HFF-Myc (cell line): ENCODE results near the gene GADD45G.

Source experiments
- DNase-seq: peaks from one replicate; pipeline ENCODE4 v3.0.0-alpha.2; 2011; ENCODE audit warnings: low read depth; ENCODE audit errors: extremely low read depth
- H3K4me3 ChIP-seq: replicated peaks from 2 replicates; pipeline ENCODE4 v1.5.1; 2011; ENCODE audit warnings: low read depth, mild to moderate bottlenecking, control low read depth, low read length
- TF ChIP-seq, protein P1 (sequence below): IDR thresholded peaks from 2 replicates; pipeline ENCODE4 v1.5.1; 2012; ENCODE audit warnings: mild to moderate bottlenecking, low read depth, low read length, control low read depth; ENCODE audit errors: missing control alignments

The GADD45G gene

GRCh38 chr9:89649039-89649691 lies 44.4 kb downstream of the GADD45G start:
- TF ChIP-seq, protein P1, sequence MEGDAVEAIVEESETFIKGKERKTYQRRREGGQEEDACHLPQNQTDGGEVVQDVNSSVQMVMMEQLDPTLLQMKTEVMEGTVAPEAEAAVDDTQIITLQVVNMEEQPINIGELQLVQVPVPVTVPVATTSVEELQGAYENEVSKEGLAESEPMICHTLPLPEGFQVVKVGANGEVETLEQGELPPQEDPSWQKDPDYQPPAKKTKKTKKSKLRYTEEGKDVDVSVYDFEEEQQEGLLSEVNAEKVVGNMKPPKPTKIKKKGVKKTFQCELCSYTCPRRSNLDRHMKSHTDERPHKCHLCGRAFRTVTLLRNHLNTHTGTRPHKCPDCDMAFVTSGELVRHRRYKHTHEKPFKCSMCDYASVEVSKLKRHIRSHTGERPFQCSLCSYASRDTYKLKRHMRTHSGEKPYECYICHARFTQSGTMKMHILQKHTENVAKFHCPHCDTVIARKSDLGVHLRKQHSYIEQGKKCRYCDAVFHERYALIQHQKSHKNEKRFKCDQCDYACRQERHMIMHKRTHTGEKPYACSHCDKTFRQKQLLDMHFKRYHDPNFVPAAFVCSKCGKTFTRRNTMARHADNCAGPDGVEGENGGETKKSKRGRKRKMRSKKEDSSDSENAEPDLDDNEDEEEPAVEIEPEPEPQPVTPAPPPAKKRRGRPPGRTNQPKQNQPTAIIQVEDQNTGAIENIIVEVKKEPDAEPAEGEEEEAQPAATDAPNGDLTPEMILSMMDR, result no peak
- DNase-seq, result no peak
- no peak overlapping the region for H3K4me3 ChIP-seq

DNA sequence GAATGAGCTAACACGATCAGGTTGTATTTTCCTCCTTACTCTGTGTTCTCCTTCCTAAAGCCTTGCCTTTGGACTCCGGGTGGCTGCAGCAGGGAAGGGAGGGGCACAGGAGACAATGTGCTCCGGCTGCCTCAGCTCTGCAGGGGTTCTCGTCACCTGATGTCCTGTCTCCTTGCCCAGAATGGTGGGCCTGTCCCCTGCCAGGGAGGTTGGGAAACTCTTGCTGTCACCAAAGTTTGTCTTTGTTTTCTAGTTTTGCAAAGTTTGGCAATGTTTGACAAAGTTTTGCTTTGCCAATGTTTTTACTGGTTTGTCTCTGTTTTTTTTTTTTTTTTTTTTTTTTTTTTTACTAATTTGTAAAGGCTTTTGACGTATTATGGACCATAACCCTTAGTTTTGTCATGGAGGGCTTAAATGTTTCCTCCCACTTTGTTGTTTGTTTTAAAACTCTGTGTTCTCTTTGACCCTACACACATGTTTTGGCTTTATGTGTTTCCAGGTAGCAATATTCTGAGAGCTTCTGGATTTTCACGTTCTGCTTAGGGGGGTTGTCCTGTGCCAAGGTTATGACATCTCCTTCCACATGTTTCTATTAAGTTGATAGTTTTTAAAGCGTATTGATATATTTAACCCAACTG lies 49.3 kb downstream of the GADD45G start:
- no peak overlapping the region for H3K4me3 ChIP-seq
- TF ChIP-seq, protein P1, result no peak
- no peak for DNase-seq

DNA sequence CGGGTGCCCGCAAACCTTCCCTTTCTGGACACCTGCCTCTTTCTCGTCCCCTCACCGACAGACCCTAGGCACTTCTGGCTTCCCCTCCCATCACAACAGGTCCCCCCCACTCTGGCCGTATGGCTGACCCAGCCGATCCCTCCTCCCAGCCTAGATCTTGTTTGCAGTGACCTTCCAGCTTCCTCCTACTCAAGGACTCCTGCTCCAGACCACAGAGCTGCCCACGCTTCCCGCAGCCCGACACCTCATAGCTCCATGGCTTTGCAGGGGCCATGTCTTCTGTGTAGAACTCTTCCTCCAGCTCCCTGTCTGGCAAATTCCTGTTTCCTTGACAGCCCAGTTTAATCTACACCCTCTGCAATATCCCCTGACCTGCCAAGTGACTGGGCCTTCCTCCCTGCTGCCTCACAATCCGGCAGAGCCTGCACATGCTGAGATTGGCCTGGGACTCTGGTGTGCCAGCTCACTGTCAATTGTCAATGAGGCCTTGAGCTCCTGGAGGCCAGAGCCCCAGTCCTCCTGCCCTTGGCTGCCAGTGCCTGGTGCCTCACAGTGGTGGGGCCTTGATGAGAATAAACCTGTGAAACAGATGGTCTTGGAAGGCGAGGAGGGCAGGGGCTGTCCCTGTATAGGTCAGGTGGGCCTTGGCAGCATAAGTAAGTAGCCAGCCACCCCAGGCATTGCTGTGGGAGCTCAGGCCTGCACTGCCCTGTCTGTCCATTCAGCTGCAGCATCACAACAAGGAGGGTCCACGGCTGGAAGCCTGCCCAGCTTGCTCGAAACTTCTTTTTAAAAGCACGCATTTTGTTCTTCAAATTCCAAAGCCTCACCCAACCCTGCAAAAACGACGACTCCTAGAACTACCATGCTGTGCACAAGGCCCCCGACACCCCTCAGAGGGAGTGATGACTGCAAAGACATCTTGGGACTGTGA lies 50.5 kb downstream of the GADD45G start:
- no peak for DNase-seq
- TF ChIP-seq, protein P1, result no peak
- H3K4me3 ChIP-seq, result no peak overlapping the region
